Heart left ventricle (tissue), 16 donors: ENCODE data around the gene SSH2. TPM values are rescaled to one million over a fixed set of nuclear protein-coding genes. Genes with fewer than 3 reads are reported as not detected.
"Not testable (repeated sequence)": the region's sequence is repeated elsewhere in the genome, so short reads cannot be mapped to it uniquely, and the experiment has no call there.

Experiments used
- ATAC-seq, 4 donors: fragments of 200-7000 bp; cut with Tn5 transposase; one replicate each; pipeline ENCODE4 v1.9.1; 2020 to 2022; ENCODE audit warnings: moderate library complexity in 4 of 4, mild to moderate bottlenecking in 3 of 4, moderate number of reproducible peaks in 1 of 4
- DNase-seq, 5 donors: peaks; one replicate each; pipeline ENCODE4 v3.0.0-alpha.2; 2020
- H3K27ac ChIP-seq, 12 donors: fragments of 200-600 bp; sonication (generic) in 4 of 12; one replicate each; pipeline versions ENCODE4 v1.5.0 to v1.8.0; 2016 to 2022; ENCODE audit warnings: mild to moderate bottlenecking in 2 of 12
- H3K27me3 ChIP-seq, 9 donors: fragments of 200-600 bp; sonication (generic) in 2 of 9; one replicate each; pipeline versions ENCODE4 v1.5.1 to v1.8.0; 2016 to 2022; ENCODE audit warnings: mild to moderate bottlenecking in 3 of 9
- H3K36me3 ChIP-seq, 9 donors: fragments of 200-600 bp; sonication (generic) in 2 of 9; one replicate each; pipeline versions ENCODE4 v1.5.0 to v1.8.0; 2018 to 2022; ENCODE audit warnings: mild to moderate bottlenecking in 2 of 9
- H3K4me1 ChIP-seq, 12 donors: fragments of 200-600 bp; sonication (generic) in 4 of 12; one replicate each; pipeline versions ENCODE4 v1.5.0 to v1.8.0; 2016 to 2022; ENCODE audit warnings: mild to moderate bottlenecking in 3 of 12
- H3K4me3 ChIP-seq, 12 donors: fragments of 200-600 bp; sonication (generic) in 4 of 12; one replicate each; pipeline versions ENCODE4 v1.5.0 to v1.8.0; 2017 to 2022; ENCODE audit warnings: mild to moderate bottlenecking in 9 of 12, moderate library complexity in 4 of 12
- H3K9me3 ChIP-seq, 12 donors: fragments of 200-600 bp; sonication (generic) in 4 of 12; one replicate each; pipeline versions ENCODE4 v1.5.0 to v1.8.0; 2016 to 2022; ENCODE audit warnings: mild to moderate bottlenecking in 1 of 12
- CTCF ChIP-seq, 12 donors: fragments of 200-600 bp; sonication (generic) in 4 of 12; IDR thresholded peaks; one replicate each; pipeline versions ENCODE4 v1.5.0 to v1.8.0; 2018 to 2022; ENCODE audit warnings: antibody characterized with exemption in 12 of 12, mild to moderate bottlenecking in 5 of 12
- POLR2A ChIP-seq, 2 donors: fragments of 450-650 bp; IDR thresholded peaks; one replicate each; pipeline ENCODE4 v1.6.1; 2017; ENCODE audit warnings: antibody characterized with exemption in 2 of 2, mild to moderate bottlenecking in 2 of 2, moderate library complexity in 2 of 2
- WGBS, 4 donors: extraction: QIAGEN DNeasy Blood & Tissue Kit in 2 of 4; methylation state at CpG; one replicate each; pipeline versions ENCODE4 v1.1.5 to v1.1.7; 2013 to 2018; 5-methylcytosine and 5-hydroxymethylcytosine counted together
- intact Hi-C, 10 donors: fragments of 100-400 bp; cut with DNase I; formaldehyde crosslinking; loops; one replicate each; pipeline versions ENCODE4 v1.11.1 to v1.14.2; 2022
- polyA plus RNA-seq, 2 donors: library from polyadenylated mRNA; stranded (reverse); fragments of 200-250 nt; gene quantifications; one replicate each; pipeline ENCODE4 v1.2.3, GENCODE V29; 2013
- total RNA-seq, 9 donors: library from RNA; depleted of rRNA in 2 of 9; stranded (reverse); fragments of >200 nt in 2 of 9; fragmentation: NEBNext Ultra II Directional in 3 of 9; extraction: Animal tissue kit (Norgen Biotek cat#: 25700) in 3 of 9; gene quantifications; one replicate each; pipeline versions ENCODE4 v1.1.0 to v1.2.4, GENCODE V29; 2016 to 2023
- donor health status: ischemic (EF 13 %, LVEDD 7.1; RV severe dilation, severe dysfunction).
- donor health status: healthy with polysubstance abuse.
- donor health status: DM: no; HTN: yes; CAD: no.
- donor health status: DM: no; HTN: no; CAD: no.
- donor health status: ischemic (EF 25% LVEDD 6.9; RV normal size, moderate dysfunction).
- donor health status: ischemic (EF 25% LVEDD 5.7; RV mildly dilated, moderate dysfunction).
- donor health status: healthy.
- donor health status: DM: yes; HTN: yes; CAD: no.
- donor health status: ischemic (EF 35%, LVEDD 5.7; RV mildly dilated, moderate dysfunction).
- donor health status: nonischemic (EF 11% LVEDD 7.7; RV severe dilation, severe dysfunction).
- donor health status: DM: yes; HTN: yes; CAD: no.
- donor health status: PGD.
- donor health status: ischemic (EF 29% LVEDD 5.4; RV normal size, mild dysfunction).
- donor health status: nonischemic (EF 23%, LVEDD 6.1; RV moderate dilation, normal function).

The SSH2 gene
- total and polyA plus RNA-seq, 11 donors, result 20.8 to 46.7 (median 36.6) TPM

GRCh38 chr17:29726715-29727252 lies 203.2 kb downstream of the SSH2 start:
- H3K4me1 ChIP-seq, result peaks cover 3 to 81% (median 38%) of the 10 kb centered on the region in 12 donors
- peaks cover 0 to 11% (median 5%) of the 10 kb centered on the region in 12 donors for H3K9me3 ChIP-seq
- no peak for DNase-seq
- peak overlapping the region in 1 of 12 donors; percentile 18 for H3K4me3 ChIP-seq
- ATAC-seq, result peak in 3 of 4 donors; percentile 26 to 78 (median 59)
- WGBS, 4 donors, result 10 to 16% (median 13%) methylated on average over 2 of the region's 2 CpGs
- intact Hi-C loops, result loop anchor here in 1 of 10 donors (5.0 kb wide), 1 partner anchor 44 kb away; no protein-coding TSS in a partner anchor
- peaks cover 0 to 6% (median 0%) of the 10 kb centered on the region in 9 donors for H3K36me3 ChIP-seq
- TF ChIP-seq CTCF (IDR thresholded peaks at IDR 0.05) (no peak), POLR2A (IDR thresholded peaks at IDR 0.05) (no peak)
- peak overlapping the region in 11 of 12 donors; percentile 41 to 89 (median 56) for H3K27ac ChIP-seq
- H3K27me3 ChIP-seq, result no peaks in the 10 kb centered on the region

- peak overlapping the region in 3 of 12 donors; percentile 68 to 89 (median 70) for H3K27ac ChIP-seq
- peaks cover 0 to 11% (median 5%) of the 10 kb centered on the region in 12 donors for H3K9me3 ChIP-seq
- peaks cover 3 to 92% (median 49%) of the 10 kb centered on the region in 12 donors for H3K4me1 ChIP-seq
- not testable (repeated sequence) for DNase-seq, H3K27me3 ChIP-seq, H3K4me3 ChIP-seq, ATAC-seq, H3K36me3 ChIP-seq
- intact Hi-C loops, result loop anchor here in 1 of 10 donors (5.0 kb wide), 1 partner anchor 43 kb away; no protein-coding TSS in a partner anchor
- 93 to 100% (median 97%) methylated on average over 1 of the region's 1 CpG for WGBS, 4 donors
These were observed 204.6 kb downstream of the SSH2 start for GRCh38 chr17:29725408-29725807.

GRCh38 chr17:29723278-29724047 lies 206.6 kb downstream of the SSH2 start:
- DNase-seq (no peak), ATAC-seq (peak in 1 of 4 donors; percentile 20)
- TF ChIP-seq CTCF (IDR thresholded peaks at IDR 0.05) (no peak), POLR2A (IDR thresholded peaks at IDR 0.05) (no peak)
- intact Hi-C loops, result loop anchor here in 3 of 10 donors (5.0 kb wide), 3 partner anchors 34 to 81 kb away; no protein-coding TSS in a partner anchor
- Histone ChIP-seq H3K27ac (peak overlapping the region; percentile 75 to 89 (median 82)), H3K9me3 (peaks cover 0 to 4% (median 2%) of the 10 kb centered on the region in 12 donors), H3K36me3 (no peaks in the 10 kb centered on the region), H3K27me3 (no peaks in the 10 kb centered on the region), H3K4me3 (peak overlapping the region in 2 of 12 donors; percentile 25 to 38), H3K4me1 (peaks cover 3 to 94% (median 54%) of the 10 kb centered on the region in 12 donors)
- 85 to 94% (median 89%) methylated on average over 2 of the region's 2 CpGs for WGBS, 4 donors

- H3K4me3 ChIP-seq, result peak overlapping the region in 9 of 12 donors; percentile 7 to 51 (median 25)
- H3K9me3 ChIP-seq, result no peaks in the 10 kb centered on the region
- peaks cover 2 to 94% (median 52%) of the 10 kb centered on the region in 12 donors for H3K4me1 ChIP-seq
- H3K27ac ChIP-seq, result peak overlapping the region; percentile 75 to 89 (median 82)
- intact Hi-C loops, result loop anchor here in 3 of 10 donors (5.0 kb wide), 3 partner anchors 35 to 80 kb away; no protein-coding TSS in a partner anchor
- 2 to 6% (median 4%) methylated on average over 9 of the region's 9 CpGs for WGBS, 4 donors
- DNase-seq (peak in 4 of 5 donors; percentile 62 to 72 (median 67)), ATAC-seq (peak; percentile 79 to 94 (median 90))
- H3K36me3 ChIP-seq, result no peaks in the 10 kb centered on the region
- H3K27me3 ChIP-seq, result no peaks in the 10 kb centered on the region
- TF ChIP-seq CTCF (IDR thresholded peaks at IDR 0.05), result no peak
- no peak for TF ChIP-seq POLR2A (IDR thresholded peaks at IDR 0.05)
These were observed 207.4 kb downstream of the SSH2 start for GRCh38 chr17:29722411-29723198.
